ENCODE measurements around the gene UNC13A. TPM values are rescaled to one million over a fixed set of nuclear protein-coding genes. Genes with fewer than 3 reads are reported as not detected.
A peak's percentile ranks its signal among the peaks of the same experiment; 100 is the strongest.

UNC13A gene
- total and polyA plus RNA-seq, 2 donors (not counting 3 experiments of a cell fraction or from before 2014, with no cell fraction given): 0.04 to 0.09 TPM

- H3K36me3 ChIP-seq (ENCODE audit: control insufficient read depth in 2 of 2, extremely low read depth in 1 of 2, insufficient read depth in 2 of 2, low read length in 2 of 2): no peaks in the 10 kb centered on the region
- H2AFZ ChIP-seq (ENCODE audit: low read depth, low read length): no peak overlapping the region
- peak overlapping the region; percentile 45 for H3K9ac ChIP-seq (replicated peaks; ENCODE audit: extremely low read depth, insufficient read depth, low read length)
- intact Hi-C loops (cut with micrococcal nuclease) (no loop called here), dilution Hi-C loops (cut with MboI; ENCODE audit: extremely low pct_ligation_motif_present, low sequenced_read_pairs) (no loop called here)
- no peak overlapping the region for H3K4me3 ChIP-seq (replicated peaks in 1 of 3; ENCODE audit: insufficient read depth in 1 of 3, low read depth in 1 of 3, low read length in 3 of 3)
- H3K9me1 ChIP-seq (replicated peaks; ENCODE audit: control insufficient read depth, extremely low read depth, insufficient read depth, low read length): no peaks in the 10 kb centered on the region
- TF ChIP-seq CTCF (IDR thresholded peaks at IDR 0.05; ENCODE audit: extremely low read depth in 1 of 2, insufficient read depth in 1 of 2, low read depth in 1 of 2, low read length in 2 of 2) (no peak), MAX (IDR thresholded peaks at IDR 0.05; ENCODE audit: insufficient read depth, insufficient read length) (no peak), POLR2AphosphoS5 (IDR thresholded peaks at IDR 0.05; ENCODE audit: insufficient read depth, low read depth, low read length) (no peak), POLR2A (IDR thresholded peaks at IDR 0.05; ENCODE audit: low read depth, low read length) (no peak), FOS (IDR thresholded peaks at IDR 0.05; ENCODE audit: borderline replicate concordance, insufficient read depth, low read length) (no peak), GATA2 (IDR thresholded peaks at IDR 0.05; ENCODE audit: insufficient read depth, insufficient read length, low read depth, low read length) (no peak), EZH2 (IDR thresholded peaks at IDR 0.05; ENCODE audit: borderline replicate concordance, low read depth, low read length, severe bottlenecking) (no peak), JUN (IDR thresholded peaks at IDR 0.05; ENCODE audit: borderline replicate concordance, insufficient read depth, insufficient read length, low read depth) (no peak)
- POLR2A ChIA-PET: interaction anchor here (0.6 kb wide), 1 partner anchor 15 kb away, joined by 4 read pairs; no protein-coding TSS in a partner anchor
- peaks cover 0 to 4% of the 10 kb centered on the region in 2 experiments for H3K27me3 ChIP-seq (ENCODE audit: control insufficient read depth in 2 of 2, insufficient read depth in 2 of 2, low read length in 2 of 2)
- TSS peak; percentile 88 for BruUV-seq (replicated peaks)
- CTCF ChIA-PET: interaction anchor here (2.3 kb wide), 1 partner anchor 87 kb away, joined by 8 read pairs; no protein-coding TSS in a partner anchor
- no peaks in the 10 kb centered on the region for H3K9me3 ChIP-seq (replicated peaks; ENCODE audit: control insufficient read depth, insufficient read depth, low read length)
- no peak for DNase-seq (ENCODE audit: low read depth, low spot score)
- no peak overlapping the region for H3K27ac ChIP-seq (ENCODE audit: insufficient read depth, low read depth, low read length)
- H4K20me1 ChIP-seq (replicated peaks; ENCODE audit: control insufficient read depth, extremely low read depth, insufficient read depth, low read length): no peaks in the 10 kb centered on the region
- no peak overlapping the region for H3K4me2 ChIP-seq (ENCODE audit: insufficient read depth, low read length)
- no peaks in the 10 kb centered on the region for H3K79me2 ChIP-seq (ENCODE audit: control insufficient read depth, insufficient read depth, low read length)
- H3K4me1 ChIP-seq (ENCODE audit: control insufficient read depth, extremely low read depth, insufficient read depth, low read length): peaks cover 16% of the 10 kb centered on the region
- FAIRE-seq: no peak
These were observed 8.5 kb downstream of the UNC13A start for GRCh38 chr19:17679526-17680229.

All from endothelial cell of umbilical vein (primary cell).